Neural crest cell (in vitro differentiated cells): ENCODE results near the gene SLC25A38. TPM values are rescaled to one million over a fixed set of nuclear protein-coding genes. Genes with fewer than 3 reads are reported as not detected.

Experiments
- DNase-seq: peaks from one replicate; pipeline ENCODE4 v3.0.0; 2021; ENCODE audit warnings: low read depth, mixed read lengths, low spot score
- H3K27ac Mint-ChIP-seq: one replicate; pipeline ENCODE4 v1.8.0; 2021; ENCODE audit warnings: mild to moderate bottlenecking, mixed read lengths; ENCODE audit not compliant: unreplicated experiment
- H3K27me3 Mint-ChIP-seq: 2 replicates; pipeline ENCODE4 v1.8.0; 2021; ENCODE audit warnings: low read depth, mild to moderate bottlenecking, mixed read lengths
- H3K36me3 Mint-ChIP-seq: 2 replicates; pipeline ENCODE4 v1.8.0; 2021; ENCODE audit warnings: low read depth, mild to moderate bottlenecking, mixed read lengths
- H3K4me1 Mint-ChIP-seq: 2 replicates; pipeline ENCODE4 v1.8.0; 2021; ENCODE audit warnings: mixed read lengths
- H3K4me3 Mint-ChIP-seq: one replicate; pipeline ENCODE4 v1.8.0; 2021; ENCODE audit warnings: mild to moderate bottlenecking, mixed read lengths
- H3K9me3 Mint-ChIP-seq: 2 replicates; pipeline ENCODE4 v1.8.0; 2021; ENCODE audit warnings: mixed read lengths
- total RNA-seq: library from RNA; stranded (reverse); gene quantifications from 2 replicates; pipeline ENCODE4 v1.2.1, GENCODE V29; 2021
- TF ChIP-seq, protein P1 (sequence below): fragments of 200-600 bp; sonication (generic); conservative IDR thresholded peaks from 2 replicates; pipeline ENCODE4 v1.5.0; 2021; ENCODE audit warnings: antibody characterized with exemption, mild to moderate bottlenecking

SLC25A38 gene
- total RNA-seq, 1 donor from 2014 or later = 26.6 TPM

DNA sequence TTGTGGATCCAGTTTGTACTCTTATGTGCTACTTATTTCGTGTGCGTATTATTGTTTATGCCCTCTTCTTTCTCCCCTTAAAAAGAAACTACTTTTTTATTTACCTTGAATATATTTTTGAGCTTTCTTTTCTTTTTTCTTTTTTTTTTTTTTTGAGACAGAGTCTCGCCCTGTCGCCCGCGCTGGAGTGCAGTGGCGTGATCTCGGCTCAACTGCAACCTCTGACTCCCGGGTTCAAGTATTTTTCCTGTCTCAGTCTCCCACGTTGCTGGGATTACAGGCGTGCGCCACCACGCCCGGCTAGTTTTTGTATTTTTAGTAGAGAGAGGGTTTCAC lies 1.5 kb downstream of the SLC25A38 start:
- no peaks in the 10 kb centered on the region for H3K36me3 Mint-ChIP-seq
- H3K27me3 Mint-ChIP-seq = no peaks in the 10 kb centered on the region
- H3K9me3 Mint-ChIP-seq = no peaks in the 10 kb centered on the region
- peak overlapping the region; percentile 98 for H3K4me3 Mint-ChIP-seq
- TF ChIP-seq, protein P1, sequence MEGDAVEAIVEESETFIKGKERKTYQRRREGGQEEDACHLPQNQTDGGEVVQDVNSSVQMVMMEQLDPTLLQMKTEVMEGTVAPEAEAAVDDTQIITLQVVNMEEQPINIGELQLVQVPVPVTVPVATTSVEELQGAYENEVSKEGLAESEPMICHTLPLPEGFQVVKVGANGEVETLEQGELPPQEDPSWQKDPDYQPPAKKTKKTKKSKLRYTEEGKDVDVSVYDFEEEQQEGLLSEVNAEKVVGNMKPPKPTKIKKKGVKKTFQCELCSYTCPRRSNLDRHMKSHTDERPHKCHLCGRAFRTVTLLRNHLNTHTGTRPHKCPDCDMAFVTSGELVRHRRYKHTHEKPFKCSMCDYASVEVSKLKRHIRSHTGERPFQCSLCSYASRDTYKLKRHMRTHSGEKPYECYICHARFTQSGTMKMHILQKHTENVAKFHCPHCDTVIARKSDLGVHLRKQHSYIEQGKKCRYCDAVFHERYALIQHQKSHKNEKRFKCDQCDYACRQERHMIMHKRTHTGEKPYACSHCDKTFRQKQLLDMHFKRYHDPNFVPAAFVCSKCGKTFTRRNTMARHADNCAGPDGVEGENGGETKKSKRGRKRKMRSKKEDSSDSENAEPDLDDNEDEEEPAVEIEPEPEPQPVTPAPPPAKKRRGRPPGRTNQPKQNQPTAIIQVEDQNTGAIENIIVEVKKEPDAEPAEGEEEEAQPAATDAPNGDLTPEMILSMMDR = no peak
- H3K4me1 Mint-ChIP-seq = peaks cover 12% of the 10 kb centered on the region
- H3K27ac Mint-ChIP-seq = no peak overlapping the region
- DNase-seq = no peak

GRCh38 chr3:39385456-39386090 lies 2.4 kb downstream of the SLC25A38 start:
- no peaks in the 10 kb centered on the region for H3K36me3 Mint-ChIP-seq
- DNase-seq = no peak
- no peak overlapping the region for H3K27ac Mint-ChIP-seq
- TF ChIP-seq, protein P1 = no peak
- H3K9me3 Mint-ChIP-seq = no peaks in the 10 kb centered on the region
- H3K4me3 Mint-ChIP-seq = peak overlapping the region; percentile 98
- peaks cover 12% of the 10 kb centered on the region for H3K4me1 Mint-ChIP-seq
- no peaks in the 10 kb centered on the region for H3K27me3 Mint-ChIP-seq

DNA sequence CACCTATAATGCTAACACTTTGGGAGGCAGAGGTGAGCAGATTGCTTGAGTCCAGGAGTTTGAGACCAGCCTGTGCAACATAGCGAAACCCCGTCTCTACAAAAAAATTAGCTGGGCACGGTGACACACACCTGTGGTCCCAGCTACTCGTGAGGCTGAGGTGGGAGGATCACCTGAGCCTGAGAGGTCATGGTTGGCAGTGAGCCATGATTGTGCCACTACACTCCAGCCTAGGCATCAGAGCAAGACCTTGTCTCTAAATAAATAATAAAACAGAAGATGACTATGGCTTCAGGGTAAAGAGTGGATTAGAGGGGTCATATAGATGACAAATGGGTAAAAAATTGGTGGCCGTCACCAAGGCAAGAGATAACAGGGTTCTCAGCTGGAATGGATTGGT lies 3.1 kb downstream of the SLC25A38 start:
- Mint-ChIP-seq H3K4me1 (peaks cover 12% of the 10 kb centered on the region), H3K36me3 (no peaks in the 10 kb centered on the region), H3K9me3 (no peaks in the 10 kb centered on the region), H3K27ac (no peak overlapping the region), H3K27me3 (no peaks in the 10 kb centered on the region), H3K4me3 (no peak overlapping the region)
- no peak for DNase-seq
- TF ChIP-seq, protein P1 = no peak

- H3K4me3 Mint-ChIP-seq = no peak overlapping the region
- DNase-seq = no peak
- TF ChIP-seq, protein P1 = no peak
- H3K9me3 Mint-ChIP-seq = no peaks in the 10 kb centered on the region
- peaks cover 12% of the 10 kb centered on the region for H3K4me1 Mint-ChIP-seq
- H3K27me3 Mint-ChIP-seq = no peaks in the 10 kb centered on the region
- H3K36me3 Mint-ChIP-seq = no peaks in the 10 kb centered on the region
- H3K27ac Mint-ChIP-seq = no peak overlapping the region
These were observed 4.3 kb downstream of the SLC25A38 start for GRCh38 chr3:39387411-39387975.

DNA sequence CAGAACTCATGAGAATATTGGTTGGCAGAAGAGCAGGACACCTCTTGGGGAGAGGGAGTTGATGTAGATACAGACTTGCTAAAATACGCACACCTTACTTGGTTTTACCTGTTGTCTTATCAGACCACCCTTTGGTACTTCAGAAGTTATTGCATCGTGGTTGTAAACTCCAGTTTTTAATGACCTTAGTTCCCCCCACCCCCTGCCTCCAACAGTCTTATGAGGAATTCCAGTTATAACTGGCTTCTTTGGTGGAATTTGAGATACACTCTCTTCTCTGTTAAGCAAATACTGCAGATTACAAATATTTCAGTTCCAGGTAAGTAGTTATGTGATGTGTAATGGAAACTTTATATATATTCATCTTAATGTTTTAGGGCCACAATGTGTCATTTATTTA lies 5.0 kb downstream of the SLC25A38 start:
- Mint-ChIP-seq H3K36me3 (no peaks in the 10 kb centered on the region), H3K9me3 (no peaks in the 10 kb centered on the region), H3K4me1 (peaks cover 12% of the 10 kb centered on the region), H3K4me3 (peak overlapping the region; percentile 20), H3K27me3 (no peaks in the 10 kb centered on the region), H3K27ac (no peak overlapping the region)
- TF ChIP-seq, protein P1 = no peak
- no peak for DNase-seq
